GM20000 (cell line): ENCODE data around the gene SH2D4B.
A peak's percentile ranks its signal among the peaks of the same experiment; 100 is the strongest.

Source experiments
- DNase-seq: peaks from one replicate; pipeline ENCODE4 v3.0.0; 2012; ENCODE audit warnings: low spot score
- CTCF ChIP-seq: IDR thresholded peaks from 2 replicates; pipeline ENCODE4 v1.5.1; 2012; ENCODE audit warnings: mild to moderate bottlenecking, control low read depth; ENCODE audit errors: extremely low read depth, missing control alignments

The SH2D4B gene

GRCh38 chr10:80496555-80497172, 41.0 kb upstream of the SH2D4B start:
- no peak for DNase-seq
- TF ChIP-seq CTCF, result no peak

GRCh38 chr10:80497187-80498077, 40.3 kb upstream of the SH2D4B start:
- DNase-seq, result no peak
- no peak for TF ChIP-seq CTCF

- no peak for TF ChIP-seq CTCF
- no peak for DNase-seq
Observed at GRCh38 chr10:80498078-80498832, 39.4 kb upstream of the SH2D4B start.

- no peak for DNase-seq
- TF ChIP-seq CTCF, result no peak
Observed at GRCh38 chr10:80498833-80499741, 38.6 kb upstream of the SH2D4B start.

GRCh38 chr10:80500572-80501380, 36.9 kb upstream of the SH2D4B start:
- no peak for TF ChIP-seq CTCF
- peak; percentile 60 for DNase-seq

- no peak for TF ChIP-seq CTCF
- DNase-seq, result no peak
Observed at GRCh38 chr10:80501381-80501912, 36.3 kb upstream of the SH2D4B start.
